ENCODE measurements around the gene NHSL1. TPM values are rescaled to one million over a fixed set of nuclear protein-coding genes. Genes with fewer than 3 reads are reported as not detected.
"Not testable (repeated sequence)": the region's sequence is repeated elsewhere in the genome, so short reads cannot be mapped to it uniquely, and the experiment has no call there.

NHSL1 gene
- total RNA-seq, 2 donors from 2014 or later, result 0.82 to 1.1 TPM

- H3K27me3 Mint-ChIP-seq, result no peaks in the 10 kb centered on the region
- no peak overlapping the region for H3K27ac Mint-ChIP-seq
- H3K36me3 Mint-ChIP-seq (ENCODE audit: low read depth), result no peaks in the 10 kb centered on the region
- H3K4me3 Mint-ChIP-seq, result no peak overlapping the region
- H3K9me3 Mint-ChIP-seq, result no peaks in the 10 kb centered on the region
- H3K4me1 Mint-ChIP-seq, result no peaks in the 10 kb centered on the region
- ATAC-seq (replicated peaks), result no peak
Measured at GRCh38 chr6:138441965-138442364, 57.3 kb downstream of the NHSL1 start.

- ATAC-seq (replicated peaks), result no peak
- no peaks in the 10 kb centered on the region for H3K9me3 Mint-ChIP-seq
- no peaks in the 10 kb centered on the region for H3K4me1 Mint-ChIP-seq
- H3K4me3 Mint-ChIP-seq, result no peak overlapping the region
- no peak overlapping the region for H3K27ac Mint-ChIP-seq
- H3K36me3 Mint-ChIP-seq (ENCODE audit: low read depth), result no peaks in the 10 kb centered on the region
- H3K27me3 Mint-ChIP-seq, result no peaks in the 10 kb centered on the region
Measured at GRCh38 chr6:138440758-138441357, 58.4 kb downstream of the NHSL1 start.

- no peaks in the 10 kb centered on the region for H3K36me3 Mint-ChIP-seq (ENCODE audit: low read depth)
- no peaks in the 10 kb centered on the region for H3K4me1 Mint-ChIP-seq
- no peaks in the 10 kb centered on the region for H3K9me3 Mint-ChIP-seq
- no peak overlapping the region for H3K27ac Mint-ChIP-seq
- ATAC-seq (replicated peaks), result no peak
- H3K27me3 Mint-ChIP-seq, result no peaks in the 10 kb centered on the region
- H3K4me3 Mint-ChIP-seq, result no peak overlapping the region
Measured at GRCh38 chr6:138440296-138440695, 59.0 kb downstream of the NHSL1 start.

GRCh38 chr6:138439546-138439945, 59.7 kb downstream of the NHSL1 start:
- H3K4me1 Mint-ChIP-seq, result no peaks in the 10 kb centered on the region
- H3K27me3 Mint-ChIP-seq, result no peaks in the 10 kb centered on the region
- no peak overlapping the region for H3K4me3 Mint-ChIP-seq
- no peak for ATAC-seq (replicated peaks)
- H3K36me3 Mint-ChIP-seq (ENCODE audit: low read depth), result no peaks in the 10 kb centered on the region
- no peak overlapping the region for H3K27ac Mint-ChIP-seq
- H3K9me3 Mint-ChIP-seq, result no peaks in the 10 kb centered on the region

- H3K4me3 Mint-ChIP-seq, result no peak overlapping the region
- H3K36me3 Mint-ChIP-seq (ENCODE audit: low read depth), result no peaks in the 10 kb centered on the region
- H3K4me1 Mint-ChIP-seq, result no peaks in the 10 kb centered on the region
- H3K27me3 Mint-ChIP-seq, result peaks cover 3% of the 10 kb centered on the region
- no peak overlapping the region for H3K27ac Mint-ChIP-seq
- no peak for ATAC-seq (replicated peaks)
- no peaks in the 10 kb centered on the region for H3K9me3 Mint-ChIP-seq
Measured at GRCh38 chr6:138434925-138435324, 64.4 kb downstream of the NHSL1 start.

GRCh38 chr6:138434096-138434495, 65.2 kb downstream of the NHSL1 start:
- H3K4me3 Mint-ChIP-seq, result no peak overlapping the region
- no peak for ATAC-seq (replicated peaks)
- H3K27me3 Mint-ChIP-seq, result peaks cover 3% of the 10 kb centered on the region
- no peaks in the 10 kb centered on the region for H3K4me1 Mint-ChIP-seq
- H3K9me3 Mint-ChIP-seq, result no peaks in the 10 kb centered on the region
- H3K27ac Mint-ChIP-seq, result no peak overlapping the region
- H3K36me3 Mint-ChIP-seq (ENCODE audit: low read depth), result no peaks in the 10 kb centered on the region

- H3K27ac Mint-ChIP-seq, result no peak overlapping the region
- ATAC-seq (replicated peaks), result no peak
- no peaks in the 10 kb centered on the region for H3K9me3 Mint-ChIP-seq
- no peaks in the 10 kb centered on the region for H3K4me1 Mint-ChIP-seq
- H3K36me3 Mint-ChIP-seq (ENCODE audit: low read depth), result no peaks in the 10 kb centered on the region
- no peak overlapping the region for H3K4me3 Mint-ChIP-seq
- peaks cover 3% of the 10 kb centered on the region for H3K27me3 Mint-ChIP-seq
Measured at GRCh38 chr6:138432063-138432356, 67.3 kb downstream of the NHSL1 start.

- Mint-ChIP-seq H3K4me3 (no peak overlapping the region), H3K36me3 (ENCODE audit: low read depth) (no peaks in the 10 kb centered on the region), H3K9me3 (no peaks in the 10 kb centered on the region), H3K27ac (no peak overlapping the region), H3K4me1 (no peaks in the 10 kb centered on the region), H3K27me3 (peaks cover 3% of the 10 kb centered on the region)
- ATAC-seq (replicated peaks), result no peak
Measured at GRCh38 chr6:138431256-138432062, 67.8 kb downstream of the NHSL1 start.

- Mint-ChIP-seq H3K36me3 (ENCODE audit: low read depth) (no peaks in the 10 kb centered on the region), H3K4me1 (no peaks in the 10 kb centered on the region), H3K27ac (no peak overlapping the region), H3K27me3 (peaks cover 3% of the 10 kb centered on the region), H3K9me3 (no peaks in the 10 kb centered on the region), H3K4me3 (no peak overlapping the region)
- no peak for ATAC-seq (replicated peaks)
Measured at GRCh38 chr6:138430361-138431145, 68.7 kb downstream of the NHSL1 start.

GRCh38 chr6:138429761-138430160, 69.5 kb downstream of the NHSL1 start:
- peaks cover 3% of the 10 kb centered on the region for H3K27me3 Mint-ChIP-seq
- H3K27ac Mint-ChIP-seq, result no peak overlapping the region
- H3K9me3 Mint-ChIP-seq, result no peaks in the 10 kb centered on the region
- no peaks in the 10 kb centered on the region for H3K4me1 Mint-ChIP-seq
- H3K4me3 Mint-ChIP-seq, result no peak overlapping the region
- H3K36me3 Mint-ChIP-seq (ENCODE audit: low read depth), result no peaks in the 10 kb centered on the region
- ATAC-seq (replicated peaks), result no peak

GRCh38 chr6:138428944-138429598, 70.2 kb downstream of the NHSL1 start:
- Mint-ChIP-seq H3K4me1 (no peaks in the 10 kb centered on the region), H3K9me3 (no peaks in the 10 kb centered on the region), H3K27me3 (peaks cover 3% of the 10 kb centered on the region), H3K36me3 (ENCODE audit: low read depth) (no peaks in the 10 kb centered on the region), H3K27ac (no peak overlapping the region), H3K4me3 (no peak overlapping the region)
- ATAC-seq (replicated peaks), result peak; percentile 32

- no peaks in the 10 kb centered on the region for H3K9me3 Mint-ChIP-seq
- ATAC-seq (replicated peaks), result no peak
- no peak overlapping the region for H3K27ac Mint-ChIP-seq
- H3K36me3 Mint-ChIP-seq (ENCODE audit: low read depth), result no peaks in the 10 kb centered on the region
- H3K4me1 Mint-ChIP-seq, result no peaks in the 10 kb centered on the region
- H3K4me3 Mint-ChIP-seq, result no peak overlapping the region
- H3K27me3 Mint-ChIP-seq, result peaks cover 3% of the 10 kb centered on the region
Measured at GRCh38 chr6:138427701-138428100, 71.6 kb downstream of the NHSL1 start.

- ATAC-seq (replicated peaks), result no peak
- Mint-ChIP-seq H3K4me1 (no peaks in the 10 kb centered on the region), H3K9me3 (no peaks in the 10 kb centered on the region), H3K27me3 (peaks cover 3% of the 10 kb centered on the region), H3K36me3 (ENCODE audit: low read depth) (no peaks in the 10 kb centered on the region), H3K4me3 (no peak overlapping the region), H3K27ac (no peak overlapping the region)
Measured at GRCh38 chr6:138426500-138427123, 72.7 kb downstream of the NHSL1 start.

GRCh38 chr6:138425256-138425655, 74.0 kb downstream of the NHSL1 start:
- not testable (repeated sequence) for H3K27ac Mint-ChIP-seq

More at GRCh38 chr6:138425256-138425655, 74.0 kb downstream of the NHSL1 start:
- not testable (repeated sequence) for H3K9me3 Mint-ChIP-seq; H3K27me3 Mint-ChIP-seq; ATAC-seq (replicated peaks); H3K36me3 Mint-ChIP-seq (ENCODE audit: low read depth); H3K4me3 Mint-ChIP-seq; H3K4me1 Mint-ChIP-seq

All from activated T-helper 17 cell treated with anti-CD3 and anti-CD28 coated beads, Interleukin-2, amount 50 U/mL, for 72 hours (primary cell).